ENCODE results near the gene CAND2. TPM values are rescaled to one million over a fixed set of nuclear protein-coding genes. Genes with fewer than 3 reads are reported as not detected.

Gene CAND2
- polyA plus RNA-seq, 1 of the 3 experiments (the other 2 are of a cell fraction): 1.5 TPM

- Histone ChIP-seq H2AFZ (ENCODE audit: low read depth) (peak within 1 kb of the TSS; percentile 79; the same call in 1 of the 2 replicates), H3F3A (replicated peaks; ENCODE audit: insufficient read depth) (peaks cover 9% of the 10 kb centered on the region), H3K36me3 (replicated peaks in 1 of 2; ENCODE audit: control insufficient read depth in 1 of 2, insufficient read depth in 2 of 2, low read length in 1 of 2) (no peaks in the 10 kb centered on the region), H3K27me3 (ENCODE audit: insufficient read depth) (no peaks in the 10 kb centered on the region), H4K20me1 (ENCODE audit: insufficient read depth) (no peaks in the 10 kb centered on the region), H3K4me3 (ENCODE audit: low read depth in 2 of 2, low read length in 1 of 2) (no peak within 1 kb of the TSS), H3K9me3 (no peaks in the 10 kb centered on the region), H3K9me2 (no peaks in the 10 kb centered on the region), H3K27ac (ENCODE audit: low read depth in 2 of 2, low read length in 1 of 2) (peak within 1 kb of the TSS; percentile 39 to 64), H3K4me2 (peak within 1 kb of the TSS; percentile 59), H3K79me2 (ENCODE audit: insufficient read depth) (no peaks in the 10 kb centered on the region), H3K9ac (no peak within 1 kb of the TSS; the same call in 1 of the 2 replicates), H3K4me1 (ENCODE audit: control insufficient read depth in 1 of 2, insufficient read depth in 2 of 2, low read depth in 1 of 2, low read length in 1 of 2) (peaks cover 7 to 14% of the 10 kb centered on the region in 2 experiments; a peak in 3 of 4 replicates)
- TF ChIP-seq MAX (IDR thresholded peaks at IDR 0.05; ENCODE audit: low read depth): no peak
- no peak for TF ChIP-seq SMC3 (IDR thresholded peaks at IDR 0.05; ENCODE audit: low read depth, low read length)
- no peak for TF ChIP-seq REST (IDR thresholded peaks at IDR 0.05; ENCODE audit: low read depth, low read length)
- TF ChIP-seq ELF1 (IDR thresholded peaks at IDR 0.05): no peak
- TF ChIP-seq USF1 (IDR thresholded peaks at IDR 0.05; ENCODE audit: borderline replicate concordance, low read depth): no peak
- TF ChIP-seq GATA2 (CRISPR knock-in tag; IDR thresholded peaks at IDR 0.05): no peak
- TF ChIP-seq CTCF (IDR thresholded peaks at IDR 0.05): no peak
- TF ChIP-seq PBX3 (IDR thresholded peaks at IDR 0.05): no peak
- no peak for TF ChIP-seq MXI1 (IDR thresholded peaks at IDR 0.05; ENCODE audit: low read depth, low read length)
- no peak for TF ChIP-seq EP300 (IDR thresholded peaks at IDR 0.05; ENCODE audit: borderline replicate concordance in 1 of 2, low read depth in 1 of 2, low read length in 1 of 2)
- no peak for TF ChIP-seq ZBTB33 (IDR thresholded peaks at IDR 0.05; ENCODE audit: borderline replicate concordance, low read depth)
- TF ChIP-seq CHD2 (IDR thresholded peaks at IDR 0.05; ENCODE audit: low read length, partially characterized antibody): no peak
- no peak for TF ChIP-seq NRF1 (IDR thresholded peaks at IDR 0.05; ENCODE audit: low read depth, low read length)
- TF ChIP-seq FOSL2 (IDR thresholded peaks at IDR 0.05; ENCODE audit: borderline replicate concordance, low read depth): no peak
- no peak for TF ChIP-seq RAD21 (IDR thresholded peaks at IDR 0.05; ENCODE audit: low read length)
- TF ChIP-seq RCOR1 (IDR thresholded peaks at IDR 0.05; ENCODE audit: low read length): no peak
- 97% methylated on average over 6 of the region's 10 CpGs for WGBS (ENCODE audit: low lambda C conversion rate)
- ChIA-PET CTCF (interaction anchor here (0.6 to 1.7 kb wide), 3 partner anchors 39 to 334 kb away, joined by 3 to 5 read pairs (median 4); no protein-coding TSS in a partner anchor), POLR2A (no interaction called here)
- no peak for DNase-seq
These were observed 37.3 kb upstream of the CAND2 start, which contains the start of gene TMEM40 for GRCh38 chr3:12759097-12759679. TSS of gene TMEM40 (minus strand) at chr3:12759259. CDS start at chr3:12749832, 9,427 bp downstream.
